ENCODE data around the gene MOB3B.

GRCh38 chr9:27292659-27293405, 236.8 kb downstream of the MOB3B start:
- TF ChIP-seq, protein P1, sequence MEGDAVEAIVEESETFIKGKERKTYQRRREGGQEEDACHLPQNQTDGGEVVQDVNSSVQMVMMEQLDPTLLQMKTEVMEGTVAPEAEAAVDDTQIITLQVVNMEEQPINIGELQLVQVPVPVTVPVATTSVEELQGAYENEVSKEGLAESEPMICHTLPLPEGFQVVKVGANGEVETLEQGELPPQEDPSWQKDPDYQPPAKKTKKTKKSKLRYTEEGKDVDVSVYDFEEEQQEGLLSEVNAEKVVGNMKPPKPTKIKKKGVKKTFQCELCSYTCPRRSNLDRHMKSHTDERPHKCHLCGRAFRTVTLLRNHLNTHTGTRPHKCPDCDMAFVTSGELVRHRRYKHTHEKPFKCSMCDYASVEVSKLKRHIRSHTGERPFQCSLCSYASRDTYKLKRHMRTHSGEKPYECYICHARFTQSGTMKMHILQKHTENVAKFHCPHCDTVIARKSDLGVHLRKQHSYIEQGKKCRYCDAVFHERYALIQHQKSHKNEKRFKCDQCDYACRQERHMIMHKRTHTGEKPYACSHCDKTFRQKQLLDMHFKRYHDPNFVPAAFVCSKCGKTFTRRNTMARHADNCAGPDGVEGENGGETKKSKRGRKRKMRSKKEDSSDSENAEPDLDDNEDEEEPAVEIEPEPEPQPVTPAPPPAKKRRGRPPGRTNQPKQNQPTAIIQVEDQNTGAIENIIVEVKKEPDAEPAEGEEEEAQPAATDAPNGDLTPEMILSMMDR (IDR thresholded peaks at IDR 0.05 in 2 of 3, conservative IDR thresholded peaks at IDR 0.05 in 1 of 3; ENCODE audit: control insufficient read depth in 2 of 3, extremely low read depth in 1 of 3, insufficient read depth in 1 of 3, low read depth in 3 of 3, low read length in 3 of 3), result no peak
- TF ChIP-seq SMC3 (IDR thresholded peaks at IDR 0.05; ENCODE audit: borderline replicate concordance, low read length) (no peak), KAT2A (conservative IDR thresholded peaks at IDR 0.05; ENCODE audit: control insufficient read depth, low read depth, low read length) (no peak), RAD21 (IDR thresholded peaks at IDR 0.05; ENCODE audit: insufficient read depth, low read depth, low read length) (no peak), EP300 (IDR thresholded peaks at IDR 0.05; ENCODE audit: borderline replicate concordance in 1 of 2, control insufficient read depth in 1 of 2, low read depth in 2 of 2, low read length in 2 of 2) (no peak), BCL3 (IDR thresholded peaks at IDR 0.05; ENCODE audit: borderline replicate concordance, insufficient read depth, low read depth, low read length, poor library complexity, severe bottlenecking) (no peak), NFYB (IDR thresholded peaks at IDR 0.05; ENCODE audit: insufficient read depth, low read depth, low read length) (no peak), EZH2 (IDR thresholded peaks at IDR 0.05; ENCODE audit: borderline replicate concordance, control insufficient read depth, low read depth, low read length) (no peak)

Measured in GM12878 (cell line).